GM12878 (cell line): ENCODE measurements around the gene CAST. TPM values are rescaled to one million over a fixed set of nuclear protein-coding genes. Genes with fewer than 3 reads are reported as not detected.

Source experiments
- ATAC-seq: fragments of 200-7000 bp; cut with Tn5 transposase; 3 replicates; pipeline ENCODE4 v1.9.1; 2020; ENCODE audit warnings: mild to moderate bottlenecking, moderate library complexity
- BruUV-seq: library from RNA; stranded (reverse); fragments of 400-500 nt; replicated peaks from 2 replicates; lab custom pipeline; 2021; lab: Mats Ljungman, UMichigan
- CTCF ChIA-PET: fragments of 300-600 bp; sonication (Branson Sonifier 250); formaldehyde crosslinking; extraction: SDS; loops from one replicate; lab custom pipeline; 2021; ENCODE audit warnings: inconsistent platforms; lab: Yijun Ruan, JAX
- POLR2A ChIA-PET: fragments of 350-600 bp; formaldehyde crosslinking; extraction: SDS; loops from one replicate; lab custom pipeline; 2021; ENCODE audit warnings: inconsistent platforms; lab: Charles Lee
- RAD21 ChIA-PET: fragments of 300-600 bp; sonication (Branson Sonifier 250); formaldehyde crosslinking; loops from one replicate; lab custom pipeline; 2023; ENCODE audit warnings: antibody characterized with exemption; ENCODE audit not compliant: unreplicated experiment; lab: Charles Lee
- SMC1A ChIA-PET: fragments of 300-600 bp; sonication (Branson Sonifier 250); formaldehyde crosslinking; loops from one replicate; lab custom pipeline; 2023; ENCODE audit not compliant: unreplicated experiment, uncharacterized antibody; lab: Charles Lee
- DNase-seq: peaks from one replicate; pipeline ENCODE4 v3.0.0-alpha.2; 2011; ENCODE audit warnings: low read depth, low spot score
- FAIRE-seq: peaks from 3 replicates; lab custom pipeline; 2011; peaks lifted over from hg19 to GRCh38; lab: Jason Lieb, UNC
- H2AFZ ChIP-seq: 2 replicates; pipeline ENCODE4 v1.6.0; 2011; ENCODE audit warnings: low read depth, low read length, control low read depth; ENCODE audit not compliant: control insufficient read depth
- H3K27ac ChIP-seq: 2 replicates; pipeline ENCODE4 v1.5.1; 2011; ENCODE audit warnings: control low read depth; ENCODE audit not compliant: control insufficient read depth, insufficient read depth
- H3K27me3 ChIP-seq, 2 experiments: replicated peaks in 1 of 2; 2 replicates each; pipeline versions ENCODE4 v1.6.0 to v1.6.1; 2011; ENCODE audit warnings: low read length in 1 of 2; ENCODE audit not compliant: control insufficient read depth in 2 of 2, insufficient read depth in 2 of 2
- H3K36me3 ChIP-seq, 2 experiments: 2 replicates each; pipeline ENCODE4 v1.5.1; 2011; ENCODE audit warnings: low read length in 1 of 2; ENCODE audit not compliant: control insufficient read depth in 2 of 2, insufficient read depth in 2 of 2
- H3K4me1 ChIP-seq: 2 replicates; pipeline ENCODE4 v1.6.1; 2011; ENCODE audit warnings: mild to moderate bottlenecking, low read length, moderate library complexity, mixed read lengths; ENCODE audit not compliant: control insufficient read depth, insufficient read depth
- H3K4me2 ChIP-seq: 2 replicates; pipeline ENCODE4 v1.6.0; 2011; ENCODE audit warnings: control low read depth; ENCODE audit not compliant: control insufficient read depth, insufficient read depth
- H3K4me3 ChIP-seq: fragments of 200-600 bp; sonication (generic); 2 replicates; pipeline ENCODE4 v1.5.1; 2016
- H3K79me2 ChIP-seq: 2 replicates; pipeline ENCODE4 v1.6.0; 2011; ENCODE audit warnings: low read length; ENCODE audit not compliant: control insufficient read depth, insufficient read depth
- H3K9ac ChIP-seq: 2 replicates; pipeline ENCODE4 v1.8.0; 2011; ENCODE audit warnings: low read length, control low read depth, mixed read lengths; ENCODE audit not compliant: control insufficient read depth, insufficient read depth
- H3K9me3 ChIP-seq: replicated peaks from 3 replicates; pipeline ENCODE4 v1.5.1; 2011; ENCODE audit warnings: mild to moderate bottlenecking, low read length; ENCODE audit not compliant: control insufficient read depth, insufficient read depth
- H4K20me1 ChIP-seq: 2 replicates; pipeline ENCODE4 v1.6.0; 2011; ENCODE audit not compliant: control insufficient read depth, insufficient read depth
- CHD1 ChIP-seq: IDR thresholded peaks from 2 replicates; pipeline ENCODE4 v1.6.1; 2012; ENCODE audit warnings: low read depth, low read length, improper control_type of control experiment
- FOS ChIP-seq: IDR thresholded peaks from 3 replicates; pipeline ENCODE4 v1.6.1; 2011; ENCODE audit warnings: borderline replicate concordance; ENCODE audit not compliant: insufficient read length; ENCODE audit errors: extremely low read depth
- NFXL1 ChIP-seq: fragments of 450-650 bp; IDR thresholded peaks from 2 replicates; pipeline ENCODE4 v1.6.1; 2017; ENCODE audit warnings: antibody characterized with exemption, mild to moderate bottlenecking, borderline replicate concordance
- PAX8 ChIP-seq: fragments of 450-650 bp; IDR thresholded peaks from 2 replicates; pipeline ENCODE4 v1.6.1; 2017; ENCODE audit warnings: mild to moderate bottlenecking, moderate library complexity
- SIN3A ChIP-seq: IDR thresholded peaks from 2 replicates; pipeline ENCODE4 v1.6.1; 2012; ENCODE audit warnings: low read depth, low read length, improper control_type of control experiment
- ZNF24 ChIP-seq: fragments of 450-650 bp; IDR thresholded peaks from 2 replicates; pipeline ENCODE4 v1.6.1; 2017; ENCODE audit warnings: antibody characterized with exemption, mild to moderate bottlenecking
- in situ Hi-C: fragments of 300-500 bp; cut with MboI; formaldehyde crosslinking; loops from 9 replicates; pipeline ENCODE4 v1.14.3; 2018; ENCODE audit warnings: mixed read lengths
- intact Hi-C: fragments of 100-400 bp; cut with micrococcal nuclease; formaldehyde crosslinking; loops from one replicate; pipeline ENCODE4 v1.14.2; 2022; ENCODE audit not compliant: unreplicated experiment
- polyA plus RNA-seq, 11 experiments: library from polyadenylated mRNA; depleted of rRNA in 4 of 11; unstranded in 6 of 11; stranded (reverse) in 5 of 11; fragments of >200 nt; fragmentation: Nextera tagmentation in 4 of 11; fragmentation: Illumina TruSeq in 1 of 11; extraction: Ambion mirVana in 4 of 11; extraction: Trizol in 1 of 11; gene quantifications; 1 replicate in 1 of 11; 2 replicates in 10 of 11; pipeline versions ENCODE4 v1.2.1 to v1.2.3, GENCODE V29; 2011 to 2016; ENCODE audit warnings: inconsistent platforms in 2 of 11, missing spikeins in 2 of 11, low read depth in 1 of 11
- total RNA-seq, 4 experiments: library from RNA; depleted of rRNA in 3 of 4; stranded (reverse); fragments of >200 nt in 3 of 4; fragmentation: Illumina TruSeq in 1 of 4; extraction: Trizol in 1 of 4; gene quantifications; 2 replicates each; pipeline versions ENCODE4 v1.2.1 to v1.2.3, GENCODE V29; 2013 to 2021
- TF ChIP-seq, protein P1 (sequence below): IDR thresholded peaks from 2 replicates; pipeline ENCODE4 v1.6.1; 2011; ENCODE audit warnings: borderline replicate concordance, low read depth, mild to moderate bottlenecking, moderate library complexity, low read length; ENCODE audit not compliant: insufficient read depth, poor library complexity, severe bottlenecking
- TF ChIP-seq, protein P2 (sequence below): fragments of 450-650 bp; IDR thresholded peaks from 2 replicates; pipeline ENCODE4 v1.6.1; 2017; ENCODE audit warnings: mild to moderate bottlenecking

CAST gene
- total and polyA plus RNA-seq, 10 of the 15 experiments (the other 5 are each of a cell fraction or from before 2014, with no cell fraction given): 31.7 to 140 (median 68.5) TPM

DNA sequence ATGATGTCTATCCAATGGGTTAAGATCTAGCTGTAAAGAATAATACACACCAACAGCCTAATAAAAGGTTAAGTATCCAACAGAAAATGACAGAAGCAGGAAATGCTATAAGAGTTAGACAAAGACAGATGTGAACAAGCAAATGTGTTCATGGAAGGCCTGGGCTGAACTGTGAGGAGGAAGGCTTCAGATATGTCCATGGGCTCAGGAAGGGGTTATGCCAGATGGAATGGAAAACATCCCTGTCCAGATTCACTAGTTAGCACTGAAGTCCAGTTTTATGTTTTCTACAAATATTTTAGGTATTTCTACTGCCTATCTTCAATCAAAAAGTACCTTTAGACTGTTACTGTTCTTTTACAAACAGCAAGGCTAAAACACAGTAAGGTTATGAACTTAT lies 118.5 kb downstream of the CAST start:
- no peak overlapping the region for H3K27ac ChIP-seq
- CTCF ChIA-PET: interaction anchor here (0.6 to 1.8 kb wide), 5 partner anchors 9 to 381 kb away, joined by 3 to 7 read pairs (median 6); no protein-coding TSS in a partner anchor
- no peak overlapping the region for H2AFZ ChIP-seq
- DNase-seq (no peak), FAIRE-seq (no peak), ATAC-seq (no peak)
- TF ChIP-seq PAX8 (no peak), ZNF24 (no peak), CHD1 (no peak), FOS (no peak), NFXL1 (no peak), SIN3A (no peak)
- TF ChIP-seq, protein P1, sequence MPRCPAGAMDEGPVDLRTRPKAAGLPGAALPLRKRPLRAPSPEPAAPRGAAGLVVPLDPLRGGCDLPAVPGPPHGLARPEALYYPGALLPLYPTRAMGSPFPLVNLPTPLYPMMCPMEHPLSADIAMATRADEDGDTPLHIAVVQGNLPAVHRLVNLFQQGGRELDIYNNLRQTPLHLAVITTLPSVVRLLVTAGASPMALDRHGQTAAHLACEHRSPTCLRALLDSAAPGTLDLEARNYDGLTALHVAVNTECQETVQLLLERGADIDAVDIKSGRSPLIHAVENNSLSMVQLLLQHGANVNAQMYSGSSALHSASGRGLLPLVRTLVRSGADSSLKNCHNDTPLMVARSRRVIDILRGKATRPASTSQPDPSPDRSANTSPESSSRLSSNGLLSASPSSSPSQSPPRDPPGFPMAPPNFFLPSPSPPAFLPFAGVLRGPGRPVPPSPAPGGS: no peak
- TF ChIP-seq, protein P2, sequence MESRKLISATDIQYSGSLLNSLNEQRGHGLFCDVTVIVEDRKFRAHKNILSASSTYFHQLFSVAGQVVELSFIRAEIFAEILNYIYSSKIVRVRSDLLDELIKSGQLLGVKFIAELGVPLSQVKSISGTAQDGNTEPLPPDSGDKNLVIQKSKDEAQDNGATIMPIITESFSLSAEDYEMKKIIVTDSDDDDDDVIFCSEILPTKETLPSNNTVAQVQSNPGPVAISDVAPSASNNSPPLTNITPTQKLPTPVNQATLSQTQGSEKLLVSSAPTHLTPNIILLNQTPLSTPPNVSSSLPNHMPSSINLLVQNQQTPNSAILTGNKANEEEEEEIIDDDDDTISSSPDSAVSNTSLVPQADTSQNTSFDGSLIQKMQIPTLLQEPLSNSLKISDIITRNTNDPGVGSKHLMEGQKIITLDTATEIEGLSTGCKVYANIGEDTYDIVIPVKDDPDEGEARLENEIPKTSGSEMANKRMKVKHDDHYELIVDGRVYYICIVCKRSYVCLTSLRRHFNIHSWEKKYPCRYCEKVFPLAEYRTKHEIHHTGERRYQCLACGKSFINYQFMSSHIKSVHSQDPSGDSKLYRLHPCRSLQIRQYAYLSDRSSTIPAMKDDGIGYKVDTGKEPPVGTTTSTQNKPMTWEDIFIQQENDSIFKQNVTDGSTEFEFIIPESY: no peak
- H3K36me3 ChIP-seq: peaks cover 11 to 35% of the 10 kb centered on the region in 2 experiments
- no peak overlapping the region for H3K4me3 ChIP-seq
- no peaks in the 10 kb centered on the region for H3K9me3 ChIP-seq
- H3K27me3 ChIP-seq: no peaks in the 10 kb centered on the region
- H3K4me2 ChIP-seq: no peak overlapping the region
- POLR2A ChIA-PET: no interaction called here
- no peaks in the 10 kb centered on the region for H4K20me1 ChIP-seq
- H3K4me1 ChIP-seq: no peaks in the 10 kb centered on the region
- H3K79me2 ChIP-seq: no peaks in the 10 kb centered on the region
- no TSS peak for BruUV-seq
- RAD21 ChIA-PET: no interaction called here
- in situ Hi-C loops (no loop called here), intact Hi-C loops (no loop called here)
- no peak overlapping the region for H3K9ac ChIP-seq
- SMC1A ChIA-PET: interaction anchor here (0.8 to 3.0 kb wide), 6 partner anchors 8 to 388 kb away, joined by 3 to 12 read pairs (median 4); no protein-coding TSS in a partner anchor
